OCI-LY1 (cell line): Measurements from ENCODE around the gene SCTR.

Experiments used
- H2AFZ ChIP-seq: fragments of 200-600 bp; sonication (generic), shearing (Covaris generic); 2 replicates; pipeline ENCODE4 v1.6.0; 2014; ENCODE audit warnings: antibody characterized with exemption, mild to moderate bottlenecking, low read length
- H3F3A ChIP-seq: fragments of 200-600 bp; sonication (generic), shearing (Covaris generic); 2 replicates; pipeline ENCODE4 v1.6.0; 2014; ENCODE audit warnings: mild to moderate bottlenecking, antibody characterized with exemption, low read length, moderate library complexity; ENCODE audit not compliant: insufficient read depth
- H3K27ac ChIP-seq: fragments of 200-600 bp; sonication (generic); 2 replicates; pipeline ENCODE4 v1.5.1; 2014; ENCODE audit warnings: low read length, mixed run types, mild to moderate bottlenecking, low read depth; ENCODE audit not compliant: poor library complexity, severe bottlenecking
- H3K27me3 ChIP-seq: fragments of 200-600 bp; sonication (generic); 2 replicates; pipeline ENCODE4 v1.6.0; 2014; ENCODE audit warnings: antibody characterized with exemption, mild to moderate bottlenecking, low read length, moderate library complexity; ENCODE audit not compliant: insufficient read depth
- H3K36me3 ChIP-seq: fragments of 200-600 bp; sonication (generic); 2 replicates; pipeline ENCODE4 v1.6.1; 2014; ENCODE audit warnings: mild to moderate bottlenecking, antibody characterized with exemption, low read length, moderate library complexity, mixed read lengths; ENCODE audit not compliant: insufficient read depth
- H3K4me1 ChIP-seq: fragments of 200-600 bp; sonication (generic); 2 replicates; pipeline ENCODE4 v1.5.1; 2014; ENCODE audit warnings: mild to moderate bottlenecking, low read length, moderate library complexity; ENCODE audit not compliant: insufficient read depth, severe bottlenecking
- H3K4me2 ChIP-seq: fragments of 200-600 bp; sonication (generic), shearing (Covaris generic); 2 replicates; pipeline ENCODE4 v1.6.1; 2014; ENCODE audit warnings: low read length
- H3K4me3 ChIP-seq: fragments of 200-600 bp; sonication (generic); 2 replicates; pipeline ENCODE4 v1.5.1; 2014; ENCODE audit warnings: low read length, low read depth, mild to moderate bottlenecking, mixed read lengths; ENCODE audit not compliant: poor library complexity, severe bottlenecking
- H3K79me2 ChIP-seq: fragments of 200-600 bp; shearing (Covaris generic); 2 replicates; pipeline ENCODE4 v1.6.1; 2016; ENCODE audit warnings: mixed run types, low read length, mixed read lengths; ENCODE audit not compliant: insufficient read depth
- H3K9ac ChIP-seq: fragments of 200-600 bp; sonication (generic), shearing (Covaris generic); 2 replicates; pipeline ENCODE4 v1.6.1; 2014; ENCODE audit warnings: mild to moderate bottlenecking, low read length, mixed read lengths
- H3K9me2 ChIP-seq: fragments of 200-600 bp; sonication (generic), shearing (Covaris generic); 2 replicates; pipeline ENCODE4 v1.6.1; 2014; ENCODE audit warnings: low read depth, mild to moderate bottlenecking, low read length, mixed read lengths
- H3K9me3 ChIP-seq: fragments of 200-600 bp; shearing (Covaris generic); 2 replicates; pipeline ENCODE4 v1.6.1; 2014; ENCODE audit warnings: low read length, mixed read lengths
- H4K20me1 ChIP-seq: fragments of 200-600 bp; sonication (generic), shearing (Covaris generic); 2 replicates; pipeline ENCODE4 v1.6.0; 2016; ENCODE audit warnings: mild to moderate bottlenecking, low read length; ENCODE audit not compliant: insufficient read depth
- CTCF ChIP-seq: fragments of 200-600 bp; sonication (generic), shearing (Covaris generic); IDR thresholded peaks from 2 replicates; pipeline ENCODE4 v1.5.1; 2017; ENCODE audit warnings: mild to moderate bottlenecking, antibody characterized with exemption, low read length, moderate library complexity, mixed read lengths
- EZH2 ChIP-seq: fragments of 200-600 bp; sonication (generic), shearing (Covaris generic); IDR thresholded peaks from 2 replicates; pipeline ENCODE4 v1.8.0; 2017; ENCODE audit warnings: borderline replicate concordance, mixed run types, mild to moderate bottlenecking, antibody characterized with exemption, low read length, moderate library complexity, mixed read lengths

The SCTR gene

GRCh38 chr2:119466373-119466772 is 57.9 kb downstream of the SCTR start:
- Histone ChIP-seq H3K27me3 (0 out of 2 replicates have a peak, but pooled peaks cover 4% of the 10 kb centered on the region), H3K4me3 (no peak overlapping the region), H3K4me1 (no peaks in the 10 kb centered on the region), H3K79me2 (no peaks in the 10 kb centered on the region), H3K36me3 (no peaks in the 10 kb centered on the region), H4K20me1 (no peaks in the 10 kb centered on the region), H3K4me2 (no peak overlapping the region), H3K9me3 (no peaks in the 10 kb centered on the region), H2AFZ (no peak overlapping the region), H3K27ac (no peak overlapping the region), H3K9me2 (no peaks in the 10 kb centered on the region), H3F3A (no peaks in the 10 kb centered on the region), H3K9ac (no peak overlapping the region)
- TF ChIP-seq EZH2, result no peak
- TF ChIP-seq CTCF, result no peak

GRCh38 chr2:119465687-119466086 is 58.6 kb downstream of the SCTR start:
- H3K79me2 ChIP-seq, result no peaks in the 10 kb centered on the region
- H3F3A ChIP-seq, result no peaks in the 10 kb centered on the region
- no peaks in the 10 kb centered on the region for H4K20me1 ChIP-seq
- H3K27me3 ChIP-seq, result 0 out of 2 replicates have a peak, but pooled peaks cover 4% of the 10 kb centered on the region
- no peaks in the 10 kb centered on the region for H3K36me3 ChIP-seq
- TF ChIP-seq CTCF (no peak), EZH2 (no peak)
- no peak overlapping the region for H3K9ac ChIP-seq
- H3K4me1 ChIP-seq, result no peaks in the 10 kb centered on the region
- no peak overlapping the region for H3K27ac ChIP-seq
- H2AFZ ChIP-seq, result no peak overlapping the region
- no peaks in the 10 kb centered on the region for H3K9me2 ChIP-seq
- H3K4me3 ChIP-seq, result no peak overlapping the region
- no peaks in the 10 kb centered on the region for H3K9me3 ChIP-seq
- no peak overlapping the region for H3K4me2 ChIP-seq

- Histone ChIP-seq H3K27ac (no peak overlapping the region), H3K4me2 (no peak overlapping the region), H3K79me2 (no peaks in the 10 kb centered on the region), H4K20me1 (no peaks in the 10 kb centered on the region), H2AFZ (no peak overlapping the region), H3K4me1 (no peaks in the 10 kb centered on the region), H3K36me3 (no peaks in the 10 kb centered on the region), H3K4me3 (no peak overlapping the region), H3K27me3 (0 out of 2 replicates have a peak, but pooled peaks cover 4% of the 10 kb centered on the region), H3K9me2 (no peaks in the 10 kb centered on the region), H3K9me3 (no peaks in the 10 kb centered on the region), H3F3A (no peaks in the 10 kb centered on the region), H3K9ac (no peak overlapping the region)
- TF ChIP-seq CTCF, result no peak
- TF ChIP-seq EZH2, result no peak
Observed at GRCh38 chr2:119464981-119465380, 59.3 kb downstream of the SCTR start.
